ENCODE results near the gene EFCAB6. TPM values are rescaled to one million over a fixed set of nuclear protein-coding genes. Genes with fewer than 3 reads are reported as not detected.

EFCAB6 gene
- total and polyA plus RNA-seq, 10 donors: 0.07 to 2.8 (median 0.78) TPM

- H3K9me3 ChIP-seq: no peaks in the 10 kb centered on the region
- 86 to 100% (median 89%) methylated on average over 1 of the region's 1 CpG for WGBS, 5 donors
- TF ChIP-seq POLR2AphosphoS5 (IDR thresholded peaks at IDR 0.05) (no peak), POLR2A (IDR thresholded peaks at IDR 0.05) (no peak), CTCF (IDR thresholded peaks at IDR 0.05 in 8 of 11, conservative IDR thresholded peaks at IDR 0.05 in 3 of 11) (no peak)
Observed at GRCh38 chr22:43498856-43499253, 313.2 kb downstream of the EFCAB6 start.

GRCh38 chr22:43497956-43498855, 313.9 kb downstream of the EFCAB6 start:
- Histone ChIP-seq H3K27me3 (replicated peaks in 1 of 7) (peaks cover 0 to 8% (median 0%) of the 10 kb centered on the region in 7 donors), H3K9me3 (no peaks in the 10 kb centered on the region), H3K27ac (no peak overlapping the region), H3K4me1 (no peaks in the 10 kb centered on the region), H3K4me3 (no peak overlapping the region), H3K36me3 (no peaks in the 10 kb centered on the region)
- WGBS, 5 donors: 90 to 94% (median 92%) methylated on average over 12 to 16 of the region's 16 CpGs
- intact Hi-C loops (cut with DNase I; ENCODE audit: low total_unique reads): no loop called here
- TF ChIP-seq POLR2AphosphoS5 (IDR thresholded peaks at IDR 0.05) (no peak), CTCF (IDR thresholded peaks at IDR 0.05 in 8 of 11, conservative IDR thresholded peaks at IDR 0.05 in 3 of 11) (no peak), POLR2A (IDR thresholded peaks at IDR 0.05) (no peak)
- DNase-seq: no peak

More at GRCh38 chr22:43498856-43499253, 313.2 kb downstream of the EFCAB6 start:
- H3K4me3 ChIP-seq: no peak overlapping the region
- no peaks in the 10 kb centered on the region for H3K4me1 ChIP-seq
- intact Hi-C loops (cut with DNase I; ENCODE audit: low total_unique reads): no loop called here
- no peak overlapping the region for H3K27ac ChIP-seq
- no peak for DNase-seq
- no peaks in the 10 kb centered on the region for H3K36me3 ChIP-seq
- H3K27me3 ChIP-seq (replicated peaks in 1 of 7): peaks cover 0 to 8% (median 0%) of the 10 kb centered on the region in 7 donors

- TF ChIP-seq CTCF (IDR thresholded peaks at IDR 0.05 in 8 of 11, conservative IDR thresholded peaks at IDR 0.05 in 3 of 11) (no peak), POLR2A (IDR thresholded peaks at IDR 0.05) (no peak), POLR2AphosphoS5 (IDR thresholded peaks at IDR 0.05) (no peak)
- intact Hi-C loops (cut with DNase I; ENCODE audit: low total_unique reads): no loop called here
- 80 to 95% (median 91%) methylated on average over 4 to 5 of the region's 5 CpGs for WGBS, 5 donors
Observed at GRCh38 chr22:43493297-43493696, 318.8 kb downstream of the EFCAB6 start.

GRCh38 chr22:43491737-43492136, 320.4 kb downstream of the EFCAB6 start:
- Histone ChIP-seq H3K9me3 (no peaks in the 10 kb centered on the region), H3K27ac (no peak overlapping the region), H3K27me3 (replicated peaks in 1 of 7) (peaks cover 0 to 44% (median 0%) of the 10 kb centered on the region in 7 donors), H3K4me3 (no peak overlapping the region), H3K36me3 (no peaks in the 10 kb centered on the region), H3K4me1 (no peaks in the 10 kb centered on the region)
- TF ChIP-seq POLR2AphosphoS5 (IDR thresholded peaks at IDR 0.05): no peak
- TF ChIP-seq POLR2A (IDR thresholded peaks at IDR 0.05): no peak
- no peak for TF ChIP-seq CTCF (IDR thresholded peaks at IDR 0.05 in 8 of 11, conservative IDR thresholded peaks at IDR 0.05 in 3 of 11)
- DNase-seq: no peak
- 92 to 100% (median 97%) methylated on average over 1 of the region's 1 CpG for WGBS, 5 donors
- intact Hi-C loops (cut with DNase I; ENCODE audit: low total_unique reads): no loop called here

More at GRCh38 chr22:43493297-43493696, 318.8 kb downstream of the EFCAB6 start:
- Histone ChIP-seq H3K4me3 (no peak overlapping the region), H3K9me3 (no peaks in the 10 kb centered on the region), H3K36me3 (no peaks in the 10 kb centered on the region), H3K4me1 (no peaks in the 10 kb centered on the region), H3K27ac (no peak overlapping the region), H3K27me3 (replicated peaks in 1 of 7) (peaks cover 0 to 29% (median 0%) of the 10 kb centered on the region in 7 donors)
- DNase-seq: no peak
